ENCODE results near the gene INSYN2B.

DNA sequence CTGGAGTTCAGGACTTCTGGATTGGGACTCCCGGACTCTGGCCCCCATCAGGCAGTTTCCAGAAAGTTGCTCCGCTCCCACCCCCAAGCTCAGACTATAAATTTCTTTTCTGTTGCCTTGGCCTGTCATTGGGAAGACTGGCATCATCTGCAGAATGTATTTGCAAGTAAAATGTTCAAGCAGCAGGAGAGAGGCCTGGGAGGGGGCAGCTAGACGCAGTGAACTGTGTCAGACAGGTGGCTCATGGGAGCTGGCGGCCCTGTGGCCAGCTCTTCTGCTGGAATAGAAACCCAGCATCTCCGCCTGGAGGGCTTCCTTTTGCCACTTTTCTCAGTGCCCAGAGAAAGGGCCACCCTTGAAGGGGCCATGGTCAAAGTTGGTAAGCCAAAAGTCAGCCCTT lies 16.0 kb downstream of the INSYN2B start:
- TF ChIP-seq POLR2AphosphoS5 (IDR thresholded peaks at IDR 0.05; ENCODE audit: insufficient read depth in 1 of 2, low read depth in 1 of 2) (no peak), POLR2A (IDR thresholded peaks at IDR 0.05) (no peak)
